Smooth muscle cell (in vitro differentiated cells): Measurements from ENCODE around the gene RPL37. TPM values are rescaled to one million over a fixed set of nuclear protein-coding genes. Genes with fewer than 3 reads are reported as not detected.
"Not testable (repeated sequence)": the region's sequence is repeated elsewhere in the genome, so short reads cannot be mapped to it uniquely, and the experiment has no call there.

Experiments used
- DNase-seq: peaks from one replicate; lab custom pipeline; 2025; ENCODE audit not compliant: unreplicated experiment; lab: John Stamatoyannopoulos, UW
- H2AFZ ChIP-seq: fragments of 200-600 bp; sonication (generic); 2 replicates; pipeline ENCODE4 v1.6.0; 2016; ENCODE audit warnings: antibody characterized with exemption, low read depth, mild to moderate bottlenecking
- H3F3A ChIP-seq: fragments of 200-600 bp; sonication (generic); 2 replicates; pipeline ENCODE4 v1.6.0; 2017; ENCODE audit warnings: antibody characterized with exemption, low read depth
- H3K27ac ChIP-seq: fragments of 200-600 bp; sonication (generic); 2 replicates; pipeline ENCODE4 v1.5.1; 2016; ENCODE audit warnings: low read depth, mild to moderate bottlenecking
- H3K27me3 ChIP-seq: fragments of 200-600 bp; sonication (generic); 2 replicates; pipeline ENCODE4 v1.6.1; 2016; ENCODE audit warnings: low read depth, mild to moderate bottlenecking
- H3K36me3 ChIP-seq: fragments of 200-600 bp; sonication (generic); 2 replicates; pipeline ENCODE4 v1.5.1; 2016; ENCODE audit warnings: low read depth
- H3K4me1 ChIP-seq: fragments of 200-600 bp; sonication (generic); 2 replicates; pipeline ENCODE4 v1.5.1; 2016; ENCODE audit warnings: low read depth
- H3K4me2 ChIP-seq: fragments of 200-600 bp; sonication (generic); 2 replicates; pipeline ENCODE4 v1.6.0; 2016; ENCODE audit warnings: mild to moderate bottlenecking
- H3K4me3 ChIP-seq: fragments of 200-600 bp; sonication (generic); 2 replicates; pipeline ENCODE4 v1.5.1; 2016; ENCODE audit warnings: mild to moderate bottlenecking
- H3K79me2 ChIP-seq: fragments of 200-600 bp; sonication (generic); 2 replicates; pipeline ENCODE4 v1.6.0; 2016; ENCODE audit warnings: low read depth, mild to moderate bottlenecking
- H3K9ac ChIP-seq: fragments of 200-600 bp; sonication (generic); 2 replicates; pipeline ENCODE4 v1.6.0; 2016; ENCODE audit warnings: low read depth
- H3K9me3 ChIP-seq: fragments of 200-600 bp; sonication (generic); replicated peaks from 2 replicates; pipeline ENCODE4 v1.5.1; 2016; ENCODE audit warnings: low read depth
- H4K20me1 ChIP-seq: fragments of 200-600 bp; sonication (generic); 2 replicates; pipeline ENCODE4 v1.6.0; 2016; ENCODE audit warnings: low read depth
- CTCF ChIP-seq: fragments of 200-600 bp; sonication (generic); IDR thresholded peaks from 2 replicates; pipeline ENCODE4 v1.5.1; 2017; ENCODE audit warnings: borderline replicate concordance, mild to moderate bottlenecking, antibody characterized with exemption; ENCODE audit not compliant: insufficient read depth, poor library complexity, severe bottlenecking
- WGBS: methylation state at CpG from one replicate; pipeline ENCODE4 v1.1.7; 2016; ENCODE audit warnings: low lambda C conversion rate; 5-methylcytosine and 5-hydroxymethylcytosine counted together
- polyA plus RNA-seq: library from polyadenylated mRNA; unstranded; fragments of >200 nt; fragmentation: Nextera tagmentation; extraction: Ambion mirVana; gene quantifications from 2 replicates; pipeline ENCODE4 v1.2.1, GENCODE V29; 2016
- total RNA-seq: library from RNA; depleted of rRNA; stranded (reverse); fragments of >200 nt; gene quantifications from 2 replicates; pipeline ENCODE4 v1.2.3, GENCODE V29; 2014

RPL37 gene
- total and polyA plus RNA-seq, 2 experiments from 2014 or later = 228 to 594 TPM

GRCh38 chr5:40877371-40877988 lies 42.5 kb upstream of the RPL37 start:
- Histone ChIP-seq H3K36me3 (no peaks in the 10 kb centered on the region), H3K9me3 (no peaks in the 10 kb centered on the region), H3K9ac (no peak overlapping the region), H3K27ac (peak overlapping the region; percentile 19), H3K27me3 (no peaks in the 10 kb centered on the region), H3K4me2 (no peak overlapping the region), H4K20me1 (no peaks in the 10 kb centered on the region), H3F3A (no peaks in the 10 kb centered on the region), H3K4me3 (no peak overlapping the region), H2AFZ (no peak overlapping the region), H3K79me2 (no peaks in the 10 kb centered on the region), H3K4me1 (no peaks in the 10 kb centered on the region)
- DNase-seq = no peak
- WGBS = 81% methylated on average over 6 of the region's 6 CpGs
- no peak for TF ChIP-seq CTCF

GRCh38 chr5:40875958-40876357 lies 40.9 kb upstream of the RPL37 start:
- no peaks in the 10 kb centered on the region for H3K36me3 ChIP-seq
- no peak overlapping the region for H3K4me2 ChIP-seq
- no peaks in the 10 kb centered on the region for H4K20me1 ChIP-seq
- no peaks in the 10 kb centered on the region for H3K9me3 ChIP-seq
- H3K9ac ChIP-seq = no peak overlapping the region
- no peaks in the 10 kb centered on the region for H3K27me3 ChIP-seq
- H3K79me2 ChIP-seq = no peaks in the 10 kb centered on the region
- DNase-seq = no peak
- no peaks in the 10 kb centered on the region for H3K4me1 ChIP-seq
- TF ChIP-seq CTCF = no peak
- WGBS = 89% methylated on average over 3 of the region's 3 CpGs
- no peak overlapping the region for H3K4me3 ChIP-seq
- no peak overlapping the region for H3K27ac ChIP-seq
- H2AFZ ChIP-seq = no peak overlapping the region
- H3F3A ChIP-seq = no peaks in the 10 kb centered on the region

- H3K36me3 ChIP-seq = no peaks in the 10 kb centered on the region
- H3K4me2 ChIP-seq = no peak overlapping the region
- H3F3A ChIP-seq = no peaks in the 10 kb centered on the region
- H3K9me3 ChIP-seq = no peaks in the 10 kb centered on the region
- no peaks in the 10 kb centered on the region for H3K27me3 ChIP-seq
- WGBS = 95% methylated on average over 3 of the region's 3 CpGs
- DNase-seq = no peak
- H3K27ac ChIP-seq = no peak overlapping the region
- no peaks in the 10 kb centered on the region for H4K20me1 ChIP-seq
- H2AFZ ChIP-seq = no peak overlapping the region
- H3K4me1 ChIP-seq = no peaks in the 10 kb centered on the region
- no peaks in the 10 kb centered on the region for H3K79me2 ChIP-seq
- H3K9ac ChIP-seq = no peak overlapping the region
- H3K4me3 ChIP-seq = no peak overlapping the region
- TF ChIP-seq CTCF = no peak
These were observed 38.4 kb upstream of the RPL37 start for GRCh38 chr5:40873286-40873880.

DNA sequence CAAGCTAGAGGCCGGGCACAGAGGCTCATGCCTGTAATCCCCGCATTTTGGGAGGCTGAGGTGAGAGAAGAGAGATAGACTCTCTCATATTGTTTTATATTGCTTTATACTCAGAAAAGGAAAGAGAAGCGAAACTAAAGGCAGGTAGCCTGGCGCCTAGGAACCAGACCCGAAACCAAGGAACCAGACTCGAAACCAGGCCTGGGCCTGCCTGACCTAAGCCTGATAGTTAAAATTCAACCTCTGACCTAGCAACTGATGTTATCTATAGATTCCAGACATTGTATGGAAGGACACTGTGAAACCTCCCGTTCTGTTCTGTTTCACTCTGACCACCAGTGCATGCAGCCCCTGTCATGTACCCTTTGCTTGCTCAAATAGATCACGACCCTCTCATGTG lies 37.2 kb upstream of the RPL37 start:
- H3K4me1 ChIP-seq, H3K4me2 ChIP-seq, H2AFZ ChIP-seq, H3K79me2 ChIP-seq, H3K4me3 ChIP-seq, H3K9me3 ChIP-seq, H4K20me1 ChIP-seq, H3K27ac ChIP-seq, H3K36me3 ChIP-seq, DNase-seq, H3K27me3 ChIP-seq, H3K9ac ChIP-seq, H3F3A ChIP-seq: not testable (repeated sequence)
- WGBS = 89% methylated on average over 8 of the region's 8 CpGs
